HCT116 (cell line): ENCODE data around the gene ZNF93. TPM values are rescaled to one million over a fixed set of nuclear protein-coding genes. Genes with fewer than 3 reads are reported as not detected.

Experiments used
- ATAC-seq: fragments of 200-7000 bp; cut with Tn5 transposase; 2 replicates; pipeline ENCODE4 v1.9.1; 2020; ENCODE audit warnings: mild to moderate bottlenecking, moderate library complexity
- BruUV-seq: library from RNA; stranded (reverse); fragments of 400-500 nt; replicated peaks from 2 replicates; lab custom pipeline; 2021; lab: Mats Ljungman, UMichigan
- CTCF ChIA-PET: fragments of 300-600 bp; sonication (Branson Sonifier 250); formaldehyde crosslinking; loops from one replicate; lab custom pipeline; 2021; ENCODE audit warnings: antibody characterized with exemption; lab: Charles Lee
- POLR2A ChIA-PET: fragments of 300-600, 350-600 bp; sonication (Branson Sonifier 250); formaldehyde crosslinking; loops from one replicate; lab custom pipeline; 2021; ENCODE audit warnings: antibody characterized with exemption; lab: Charles Lee
- RAD21 ChIA-PET, 2 experiments: fragments of 300-600 bp; sonication (Branson Sonifier 250); formaldehyde crosslinking; loops; one replicate each; lab custom pipeline; 2023; ENCODE audit warnings: low total read pairs in 2 of 2; ENCODE audit not compliant: uncharacterized antibody in 2 of 2, unreplicated experiment in 2 of 2, low non-redundant PET in 1 of 2; lab: Charles Lee
- DNase-seq: peaks from one replicate; pipeline ENCODE4 v3.0.0-alpha.2; 2010; ENCODE audit warnings: low read depth, low spot score
- H2AFZ ChIP-seq: fragments of 200-600 bp; shearing (Covaris generic), sonication (generic); 2 replicates; pipeline ENCODE4 v1.6.1; 2017; ENCODE audit warnings: low read depth, mixed run types, mixed read lengths, antibody characterized with exemption, low read length; ENCODE audit not compliant: poor library complexity, severe bottlenecking
- H3K27ac ChIP-seq: 2 replicates; pipeline ENCODE4 v1.5.1; 2012; ENCODE audit warnings: low read depth, low read length
- H3K27me3 ChIP-seq: fragments of 200-600 bp; sonication (generic); 2 replicates; pipeline ENCODE4 v1.6.1; 2016; ENCODE audit warnings: mixed run types, low read length, mixed read lengths; ENCODE audit not compliant: insufficient read depth
- H3K36me3 ChIP-seq, 2 experiments: fragments of 200-500 bp in 1 of 2; fragments of 200-600 bp in 1 of 2; sonication (Bioruptor generic) in 1 of 2; sonication (generic) in 1 of 2; 2 replicates each; pipeline versions ENCODE4 v1.5.1 to v1.6.1; 2014 to 2016; ENCODE audit warnings: low read length in 2 of 2, inconsistent platforms in 1 of 2, mixed read lengths in 1 of 2, mixed run types in 1 of 2; ENCODE audit not compliant: insufficient read depth in 2 of 2, control insufficient read depth in 1 of 2
- H3K4me1 ChIP-seq, 2 experiments: fragments of 200-600 bp in 1 of 2; sonication (generic) in 1 of 2; 2 replicates each; pipeline versions ENCODE4 v1.5.1 to v1.6.1; 2012 to 2017; ENCODE audit warnings: low read length in 2 of 2, inconsistent platforms in 1 of 2, mild to moderate bottlenecking in 1 of 2, mixed read lengths in 1 of 2, mixed run types in 1 of 2, moderate library complexity in 1 of 2; ENCODE audit not compliant: insufficient read depth in 2 of 2, control insufficient read depth in 1 of 2
- H3K4me2 ChIP-seq: fragments of 200-600 bp; sonication (generic); 2 replicates; pipeline ENCODE4 v1.6.1; 2017; ENCODE audit warnings: mixed run types, low read length, mixed read lengths
- H3K4me3 ChIP-seq, 2 experiments: fragments of 200-600 bp in 1 of 2; sonication (generic) in 1 of 2; replicated peaks in 1 of 2; 2 replicates each; pipeline ENCODE4 v1.5.1; 2011 to 2016; ENCODE audit warnings: low read length in 2 of 2, control low read depth in 1 of 2, low read depth in 1 of 2, mild to moderate bottlenecking in 1 of 2, mixed read lengths in 1 of 2, mixed run types in 1 of 2
- H3K79me2 ChIP-seq: fragments of 200-600 bp; sonication (generic); 2 replicates; pipeline ENCODE4 v1.6.1; 2017; ENCODE audit warnings: mild to moderate bottlenecking, mixed run types, low read length, moderate library complexity, mixed read lengths; ENCODE audit not compliant: insufficient read depth
- H3K9ac ChIP-seq: fragments of 200-600 bp; sonication (generic); 2 replicates; pipeline ENCODE4 v1.6.1; 2016; ENCODE audit warnings: low read length, mixed read lengths
- H3K9me2 ChIP-seq: fragments of 200-600 bp; sonication (generic), shearing (Covaris generic); 2 replicates; pipeline ENCODE4 v1.6.1; 2017; ENCODE audit warnings: mixed run types, mild to moderate bottlenecking, moderate library complexity; ENCODE audit not compliant: insufficient read depth
- H3K9me3 ChIP-seq, 2 experiments: fragments of 200-500 bp in 1 of 2; fragments of 200-600 bp in 1 of 2; sonication (Bioruptor generic) in 1 of 2; sonication (generic) in 1 of 2; 2 replicates each; pipeline ENCODE4 v1.6.1; 2014 to 2017; ENCODE audit warnings: low read length in 2 of 2, mixed read lengths in 2 of 2, inconsistent platforms in 1 of 2, low read depth in 1 of 2, mild to moderate bottlenecking in 1 of 2, mixed run types in 1 of 2, moderate library complexity in 1 of 2; ENCODE audit not compliant: control insufficient read depth in 1 of 2, insufficient read depth in 1 of 2
- H4K20me1 ChIP-seq: fragments of 200-600 bp; sonication (generic), shearing (Covaris generic); 2 replicates; pipeline ENCODE4 v1.6.1; 2017; ENCODE audit warnings: mixed run types, mild to moderate bottlenecking, moderate library complexity; ENCODE audit not compliant: insufficient read depth
- ATF3 ChIP-seq: IDR thresholded peaks from 2 replicates; pipeline ENCODE4 v1.6.1; 2012
- CEBPB ChIP-seq: IDR thresholded peaks from 2 replicates; pipeline ENCODE4 v1.6.1; 2012; ENCODE audit warnings: low read depth
- EGR1 ChIP-seq: IDR thresholded peaks from 2 replicates; pipeline ENCODE4 v1.6.1; 2012; ENCODE audit warnings: low read depth
- ELF1 ChIP-seq: IDR thresholded peaks from 2 replicates; pipeline ENCODE4 v1.6.1; 2012; ENCODE audit warnings: low read depth, borderline replicate concordance
- EZH2phosphoT487 ChIP-seq: fragments of 200-600 bp; IDR thresholded peaks from 2 replicates; pipeline ENCODE4 v1.6.1; 2018; ENCODE audit warnings: antibody characterized with exemption, borderline replicate concordance
- FOSL1 ChIP-seq: IDR thresholded peaks from 2 replicates; pipeline ENCODE4 v1.6.1; 2012; ENCODE audit warnings: low read depth
- JUND ChIP-seq: IDR thresholded peaks from 2 replicates; pipeline ENCODE4 v1.6.1; 2012
- MAX ChIP-seq: IDR thresholded peaks from 2 replicates; pipeline ENCODE4 v1.6.1; 2012
- SRF ChIP-seq: IDR thresholded peaks from 2 replicates; pipeline ENCODE4 v1.6.1; 2012; ENCODE audit warnings: low read depth
- YY1 ChIP-seq: IDR thresholded peaks from 2 replicates; pipeline ENCODE4 v1.6.1; 2011; ENCODE audit warnings: low read length, low read depth, moderate library complexity, mild to moderate bottlenecking; ENCODE audit not compliant: insufficient replicate concordance; ENCODE audit errors: extremely low read depth
- ZBTB33 ChIP-seq: IDR thresholded peaks from 2 replicates; pipeline ENCODE4 v1.6.1; 2011; ENCODE audit warnings: mild to moderate bottlenecking, low read length, moderate library complexity; ENCODE audit not compliant: insufficient replicate concordance; ENCODE audit errors: extremely low read depth
- ZFX ChIP-seq: fragments of 450-650 bp; IDR thresholded peaks from 2 replicates; pipeline ENCODE4 v1.6.1; 2017
- intact Hi-C: fragments of 100-400 bp; cut with micrococcal nuclease; formaldehyde crosslinking; loops from 2 replicates; pipeline ENCODE4 v1.10.0; 2022
- total RNA-seq: library from RNA; stranded (reverse); gene quantifications from one replicate; pipeline ENCODE4 v1.2.1, GENCODE V29; 2021; ENCODE audit not compliant: unreplicated experiment

The ZNF93 gene
- total RNA-seq, 1 experiment from 2014 or later: not detected

GRCh38 chr19:19873381-19873780 lies 27.4 kb upstream of the ZNF93 start:
- Histone ChIP-seq H2AFZ (no peak overlapping the region), H3K79me2 (no peaks in the 10 kb centered on the region), H3K9me2 (no peaks in the 10 kb centered on the region), H3K4me3 (no peak overlapping the region)
- no peak for TF ChIP-seq FOSL1
- TF ChIP-seq EGR1: no peak
- TF ChIP-seq MAX: no peak
- no peak for TF ChIP-seq JUND
- no peak for TF ChIP-seq ZBTB33
- TF ChIP-seq YY1: no peak
- TF ChIP-seq ELF1: no peak
- no peak for TF ChIP-seq ZFX
- no peak for TF ChIP-seq SRF
- no peak for TF ChIP-seq EZH2phosphoT487
- no peak for TF ChIP-seq CEBPB
- TF ChIP-seq ATF3: no peak
- TF ChIP-seq, all 23 proteins: peak for 0
- no peak for ATAC-seq
- ChIA-PET POLR2A (no interaction called here), CTCF (no interaction called here), RAD21 (no interaction called here)
- no TSS peak for BruUV-seq
- Histone ChIP-seq H3K9ac (no peak overlapping the region), H3K36me3 (no peaks in the 10 kb centered on the region), H4K20me1 (no peaks in the 10 kb centered on the region), H3K27ac (no peak overlapping the region), H3K4me2 (no peak overlapping the region), H3K27me3 (no peaks in the 10 kb centered on the region), H3K9me3 (no peaks in the 10 kb centered on the region; a peak in 1 of 4 replicates), H3K4me1 (no peaks in the 10 kb centered on the region)
- intact Hi-C loops: no loop called here
- DNase-seq: no peak
